ENCODE results near the gene FIGLA. TPM values are rescaled to one million over a fixed set of nuclear protein-coding genes. Genes with fewer than 3 reads are reported as not detected.
A peak's percentile ranks its signal among the peaks of the same experiment; 100 is the strongest.

Gene FIGLA
- not detected for total RNA-seq

GRCh38 chr2:70790136-70790828, at the start of gene FIGLA:
Gene FIGLA (minus strand): TSS chr2:70790643. CDS start chr2:70790638, 5 bp downstream.
- peaks cover 9% of the 10 kb centered on the region for H3K4me1 Mint-ChIP-seq

GRCh38 chr2:70837980-70838925, 47.8 kb upstream of the FIGLA start:
- peaks cover 15% of the 10 kb centered on the region for H3K27me3 Mint-ChIP-seq
- no peak overlapping the region for H3K4me3 Mint-ChIP-seq
- ChIA-PET CTCF (no interaction called here), POLR2A (no interaction called here)
- H3K27ac Mint-ChIP-seq = no peak overlapping the region
- H3K9me3 Mint-ChIP-seq = no peaks in the 10 kb centered on the region
- H3K4me1 Mint-ChIP-seq = no peaks in the 10 kb centered on the region
- H3K36me3 Mint-ChIP-seq (ENCODE audit: low read depth) = no peaks in the 10 kb centered on the region
- no peak for DNase-seq

More at GRCh38 chr2:70790136-70790828, at the start of gene FIGLA:
- POLR2A ChIA-PET = no interaction called here
- no peak for DNase-seq
- CTCF ChIA-PET = interaction anchor here (0.7 to 1.9 kb wide), 9 partner anchors 9 to 175 kb away, joined by 3 to 6 read pairs (median 3); partner anchors contain the start of gene ADD2
- H3K27ac Mint-ChIP-seq = no peak within 1 kb of the TSS
- peak within 1 kb of the TSS; percentile 47 for H3K4me3 Mint-ChIP-seq
- H3K27me3 Mint-ChIP-seq = peaks cover 59% of the 10 kb centered on the region
- H3K9me3 Mint-ChIP-seq = no peaks in the 10 kb centered on the region
- H3K36me3 Mint-ChIP-seq (ENCODE audit: low read depth) = no peaks in the 10 kb centered on the region

GRCh38 chr2:70835643-70836042, 45.2 kb upstream of the FIGLA start, which contains the start of gene CD207:
Gene CD207 (minus strand): TSS chr2:70835816. CDS start chr2:70835776, 40 bp downstream.
- DNase-seq = no peak
- ChIA-PET CTCF (no interaction called here), POLR2A (no interaction called here)
- H3K27ac Mint-ChIP-seq = no peak within 1 kb of the TSS
- peaks cover 11% of the 10 kb centered on the region for H3K27me3 Mint-ChIP-seq
- no peaks in the 10 kb centered on the region for H3K9me3 Mint-ChIP-seq
- no peak within 1 kb of the TSS for H3K4me3 Mint-ChIP-seq
- H3K36me3 Mint-ChIP-seq (ENCODE audit: low read depth) = no peaks in the 10 kb centered on the region
- no peaks in the 10 kb centered on the region for H3K4me1 Mint-ChIP-seq

GRCh38 chr2:70834881-70835280, 44.4 kb upstream of the FIGLA start:
- ChIA-PET CTCF (no interaction called here), POLR2A (no interaction called here)

GRCh38 chr2:70834106-70834505, 43.7 kb upstream of the FIGLA start:
- ChIA-PET POLR2A (no interaction called here), CTCF (no interaction called here)
- peaks cover 2% of the 10 kb centered on the region for H3K4me1 Mint-ChIP-seq
- H3K36me3 Mint-ChIP-seq (ENCODE audit: low read depth) = no peaks in the 10 kb centered on the region
- no peak for DNase-seq
- no peak overlapping the region for H3K4me3 Mint-ChIP-seq
- no peaks in the 10 kb centered on the region for H3K9me3 Mint-ChIP-seq
- H3K27me3 Mint-ChIP-seq = peaks cover 14% of the 10 kb centered on the region
- no peak overlapping the region for H3K27ac Mint-ChIP-seq

More at GRCh38 chr2:70834881-70835280, 44.4 kb upstream of the FIGLA start:
- Mint-ChIP-seq H3K27me3 (peaks cover 14% of the 10 kb centered on the region), H3K27ac (no peak overlapping the region), H3K4me1 (peaks cover 2% of the 10 kb centered on the region), H3K36me3 (ENCODE audit: low read depth) (no peaks in the 10 kb centered on the region), H3K9me3 (no peaks in the 10 kb centered on the region), H3K4me3 (no peak overlapping the region)
- DNase-seq = no peak

- ChIA-PET POLR2A (no interaction called here), CTCF (no interaction called here)
- no peak overlapping the region for H3K27ac Mint-ChIP-seq
- no peak overlapping the region for H3K4me3 Mint-ChIP-seq
- H3K4me1 Mint-ChIP-seq = peaks cover 4% of the 10 kb centered on the region
- no peaks in the 10 kb centered on the region for H3K9me3 Mint-ChIP-seq
- peaks cover 14% of the 10 kb centered on the region for H3K27me3 Mint-ChIP-seq
- DNase-seq = no peak
- no peaks in the 10 kb centered on the region for H3K36me3 Mint-ChIP-seq (ENCODE audit: low read depth)
Measured at GRCh38 chr2:70833246-70833645, 42.8 kb upstream of the FIGLA start.

GRCh38 chr2:70832386-70832785, 41.9 kb upstream of the FIGLA start:
- DNase-seq = no peak
- Mint-ChIP-seq H3K27ac (no peak overlapping the region), H3K4me1 (peaks cover 8% of the 10 kb centered on the region), H3K9me3 (no peaks in the 10 kb centered on the region), H3K36me3 (ENCODE audit: low read depth) (no peaks in the 10 kb centered on the region), H3K27me3 (peaks cover 14% of the 10 kb centered on the region), H3K4me3 (no peak overlapping the region)
- ChIA-PET CTCF (no interaction called here), POLR2A (no interaction called here)

- peaks cover 12% of the 10 kb centered on the region for H3K4me1 Mint-ChIP-seq
- CTCF ChIA-PET = no interaction called here
- no peak overlapping the region for H3K4me3 Mint-ChIP-seq
- peaks cover 14% of the 10 kb centered on the region for H3K27me3 Mint-ChIP-seq
- POLR2A ChIA-PET = no interaction called here
- H3K27ac Mint-ChIP-seq = no peak overlapping the region
- no peak for DNase-seq
- no peaks in the 10 kb centered on the region for H3K36me3 Mint-ChIP-seq (ENCODE audit: low read depth)
- no peaks in the 10 kb centered on the region for H3K9me3 Mint-ChIP-seq
Measured at GRCh38 chr2:70831861-70832260, 41.4 kb upstream of the FIGLA start.

GRCh38 chr2:70830366-70830765, 39.9 kb upstream of the FIGLA start:
- POLR2A ChIA-PET = no interaction called here

GRCh38 chr2:70829916-70830315, 39.5 kb upstream of the FIGLA start:
- POLR2A ChIA-PET = no interaction called here
- no peaks in the 10 kb centered on the region for H3K9me3 Mint-ChIP-seq
- CTCF ChIA-PET = interaction anchor here (1.7 kb wide), 1 partner anchor 32 kb away, joined by 4 read pairs; no protein-coding TSS in a partner anchor
- DNase-seq = no peak
- peaks cover 5% of the 10 kb centered on the region for H3K27me3 Mint-ChIP-seq
- H3K27ac Mint-ChIP-seq = no peak overlapping the region
- H3K36me3 Mint-ChIP-seq (ENCODE audit: low read depth) = no peaks in the 10 kb centered on the region
- no peak overlapping the region for H3K4me3 Mint-ChIP-seq
- peaks cover 18% of the 10 kb centered on the region for H3K4me1 Mint-ChIP-seq

More at GRCh38 chr2:70830366-70830765, 39.9 kb upstream of the FIGLA start:
- no peak overlapping the region for H3K27ac Mint-ChIP-seq
- H3K4me1 Mint-ChIP-seq = peaks cover 18% of the 10 kb centered on the region
- CTCF ChIA-PET = interaction anchor here (1.7 kb wide), 1 partner anchor 31 kb away, joined by 4 read pairs; no protein-coding TSS in a partner anchor
- H3K4me3 Mint-ChIP-seq = no peak overlapping the region
- no peak for DNase-seq
- H3K9me3 Mint-ChIP-seq = no peaks in the 10 kb centered on the region
- H3K27me3 Mint-ChIP-seq = peaks cover 7% of the 10 kb centered on the region
- no peaks in the 10 kb centered on the region for H3K36me3 Mint-ChIP-seq (ENCODE audit: low read depth)

GRCh38 chr2:70828914-70829824, 38.7 kb upstream of the FIGLA start:
- no peak for DNase-seq
- Mint-ChIP-seq H3K4me3 (no peak overlapping the region), H3K27ac (no peak overlapping the region), H3K36me3 (ENCODE audit: low read depth) (no peaks in the 10 kb centered on the region), H3K27me3 (peaks cover 5% of the 10 kb centered on the region), H3K4me1 (peaks cover 20% of the 10 kb centered on the region), H3K9me3 (no peaks in the 10 kb centered on the region)
- CTCF ChIA-PET = interaction anchor here (1.7 kb wide), 1 partner anchor 32 kb away, joined by 4 read pairs; no protein-coding TSS in a partner anchor
- POLR2A ChIA-PET = no interaction called here

GRCh38 chr2:70828115-70828514, 37.7 kb upstream of the FIGLA start:
- H3K4me1 Mint-ChIP-seq = peaks cover 27% of the 10 kb centered on the region
- H3K27ac Mint-ChIP-seq = no peak overlapping the region
- CTCF ChIA-PET = interaction anchor here (0.6 kb wide), 1 partner anchor 300 kb away, joined by 3 read pairs; no protein-coding TSS in a partner anchor
- H3K36me3 Mint-ChIP-seq (ENCODE audit: low read depth) = no peaks in the 10 kb centered on the region
- POLR2A ChIA-PET = no interaction called here
- peaks cover 5% of the 10 kb centered on the region for H3K27me3 Mint-ChIP-seq
- no peaks in the 10 kb centered on the region for H3K9me3 Mint-ChIP-seq
- DNase-seq = no peak
- H3K4me3 Mint-ChIP-seq = no peak overlapping the region
